Caki2 (cell line): ENCODE data around the gene SCN1B. TPM values are rescaled to one million over a fixed set of nuclear protein-coding genes. Genes with fewer than 3 reads are reported as not detected.
"Not testable (repeated sequence)": the region's sequence is repeated elsewhere in the genome, so short reads cannot be mapped to it uniquely, and the experiment has no call there.

ENCODE experiments used
- DNase-seq: peaks from one replicate; pipeline ENCODE4 v3.0.0-alpha.2; 2015; ENCODE audit warnings: low read depth
- in situ Hi-C: cut with HindIII; loops from 2 replicates; pipeline ENCODE4 v1.10.0; 2016; ENCODE audit warnings: low sequenced_read_pairs, low pct_unique_long_range_greater_than_20kb, mixed read lengths
- total RNA-seq: library from RNA; depleted of rRNA; stranded (reverse); fragments of >200 nt; shearing (Covaris generic); gene quantifications from 2 replicates; pipeline ENCODE4 v1.2.3, GENCODE V29; 2014; ENCODE audit warnings: low replicate concordance

SCN1B gene
- total RNA-seq, 1 experiment from 2014 or later = 3.3 TPM

DNA sequence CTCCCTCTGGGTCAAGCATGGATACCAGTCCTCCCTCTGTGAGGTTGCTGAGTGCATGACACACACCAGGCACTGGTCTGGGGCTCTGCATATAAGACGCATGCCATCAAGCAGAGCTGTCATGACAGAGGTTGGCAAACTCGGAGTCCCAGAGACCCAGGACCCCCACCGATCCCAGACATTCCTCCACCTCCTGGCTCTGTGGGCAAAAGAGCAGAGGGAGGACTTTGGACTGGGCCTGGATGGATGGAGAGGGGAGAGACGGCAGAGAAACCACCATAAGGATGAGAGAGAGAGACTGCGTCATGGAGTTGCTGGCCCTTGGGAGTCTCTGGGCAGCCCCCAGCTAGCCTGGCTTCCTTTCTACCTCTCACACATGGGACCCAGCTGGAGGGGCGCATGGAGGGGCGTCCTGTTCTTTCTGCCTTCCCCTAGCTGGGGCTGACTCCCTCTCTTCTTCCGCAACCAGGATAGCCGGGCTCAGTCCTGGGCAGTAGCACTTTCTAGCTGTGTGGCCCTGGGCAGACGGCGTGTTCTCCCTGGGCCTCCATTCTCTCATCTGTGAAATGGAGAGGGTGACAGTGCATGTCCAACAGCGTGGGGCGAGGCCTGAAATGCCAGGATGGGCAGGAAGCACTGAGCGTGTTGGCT, 12.8 kb downstream of the SCN1B start:
- in situ Hi-C loops = no loop called here
- no peak for DNase-seq

DNA sequence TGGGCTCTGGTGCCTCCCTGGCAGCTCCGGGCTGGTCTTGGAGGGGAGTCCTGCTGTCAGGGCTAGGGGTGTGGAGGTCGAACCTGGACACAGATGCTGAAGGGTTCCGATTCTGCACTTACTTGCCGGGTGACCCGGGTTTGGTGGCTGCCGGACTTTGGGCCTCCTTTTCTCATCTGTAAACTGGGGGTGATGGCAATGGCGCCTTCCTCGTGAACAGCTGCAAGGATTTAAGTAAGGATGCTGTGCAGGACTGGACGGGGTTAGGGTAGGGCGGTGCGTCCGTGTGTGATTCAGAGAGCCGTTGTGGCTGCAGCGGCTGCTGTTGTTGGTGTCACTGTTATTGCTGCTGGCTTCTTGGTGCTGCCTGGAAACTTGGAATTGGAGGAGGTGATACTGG, 13.6 kb downstream of the SCN1B start:
- no peak for DNase-seq
- in situ Hi-C loops = no loop called here

DNA sequence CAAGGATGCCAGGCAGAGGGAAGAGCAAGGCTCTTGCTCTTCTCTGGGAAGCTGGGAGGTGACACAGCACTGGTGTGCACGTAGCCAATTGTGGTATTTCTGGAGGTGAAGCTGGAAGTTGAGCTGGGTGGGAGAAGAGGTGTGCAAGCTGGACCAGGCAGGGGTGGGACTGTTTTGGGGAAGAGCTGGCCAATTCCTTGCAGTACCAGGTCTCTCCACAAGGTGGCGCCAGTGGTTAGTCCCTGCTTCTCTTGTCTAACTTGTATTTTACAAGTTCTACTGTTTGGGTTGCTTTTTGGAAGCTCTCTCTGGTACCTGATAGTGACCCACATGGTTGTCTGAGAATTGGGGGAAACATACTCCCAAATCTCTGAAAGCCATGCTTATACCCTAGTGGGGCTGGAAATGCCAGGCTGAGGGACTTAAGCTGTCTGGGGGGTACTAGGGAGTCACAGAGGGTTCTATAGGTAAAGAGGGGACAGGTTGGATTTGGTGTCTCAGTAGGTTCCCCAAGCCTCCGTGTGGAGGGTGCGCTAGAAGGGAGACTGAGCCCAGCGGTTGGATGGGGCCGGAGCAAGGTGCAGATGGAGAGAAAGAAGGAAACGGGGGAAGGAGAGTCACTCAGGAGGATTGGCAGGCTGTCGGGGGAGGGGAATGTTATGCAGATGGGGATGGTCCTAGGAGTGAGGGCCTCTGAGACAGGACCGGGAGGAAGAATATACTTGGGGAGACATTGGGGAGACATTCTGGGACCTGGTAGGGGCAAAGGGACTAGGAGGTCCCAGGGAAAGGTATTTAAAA, 14.2 kb downstream of the SCN1B start:
- in situ Hi-C loops = no loop called here
- peak; percentile 47 for DNase-seq

DNA sequence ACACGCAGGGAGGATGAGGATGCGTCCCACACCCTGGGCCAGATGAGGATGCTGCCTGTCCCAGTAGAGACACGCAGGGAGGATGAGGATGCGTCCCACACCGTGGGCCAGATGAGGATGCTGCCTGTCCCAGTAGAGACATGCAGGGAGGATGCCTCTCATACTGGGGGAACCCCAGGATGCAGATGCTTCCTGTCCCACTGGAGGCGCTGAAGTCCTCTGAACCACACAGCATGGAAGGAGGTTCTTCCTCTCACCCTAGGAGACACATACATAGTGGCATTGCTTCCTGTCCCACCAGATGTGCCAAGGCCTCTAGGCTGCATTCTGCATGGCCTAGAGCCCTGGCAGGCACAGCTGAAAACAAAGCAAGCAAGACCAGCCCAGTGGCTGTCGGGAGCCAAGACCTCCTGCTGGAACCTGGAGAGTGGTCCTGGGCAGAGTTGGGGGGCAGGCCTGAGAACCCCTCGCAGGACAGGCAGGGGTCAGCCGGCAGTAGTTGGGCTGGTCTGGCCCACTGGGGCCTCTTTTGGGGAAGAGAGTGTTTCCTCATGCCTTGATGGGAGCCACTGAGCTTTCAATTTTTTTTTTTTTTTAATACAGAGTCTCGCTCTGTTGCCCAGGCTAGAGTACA, 15.5 kb downstream of the SCN1B start:
- in situ Hi-C loops = no loop called here
- no peak for DNase-seq

DNA sequence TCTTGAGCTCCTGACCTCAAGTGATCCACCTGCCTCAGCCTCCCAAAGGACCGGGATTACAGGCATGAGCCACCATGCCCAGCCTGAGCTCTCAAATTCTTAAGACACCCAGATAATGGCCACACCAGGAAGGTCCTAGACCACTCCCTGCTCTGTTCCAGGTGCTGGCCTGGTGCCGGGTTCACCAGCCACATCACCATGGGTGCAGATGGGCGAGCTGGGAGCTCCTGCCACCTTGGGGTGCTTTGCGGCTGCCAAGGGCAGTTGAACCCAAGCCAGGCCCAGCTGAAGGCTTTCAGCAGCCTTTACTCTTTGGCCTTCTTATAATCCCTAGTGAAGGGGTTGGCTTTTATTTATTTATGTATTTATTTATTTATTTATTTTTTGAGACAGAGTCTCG, 16.2 kb downstream of the SCN1B start:
- DNase-seq = no peak
- in situ Hi-C loops = no loop called here

DNA sequence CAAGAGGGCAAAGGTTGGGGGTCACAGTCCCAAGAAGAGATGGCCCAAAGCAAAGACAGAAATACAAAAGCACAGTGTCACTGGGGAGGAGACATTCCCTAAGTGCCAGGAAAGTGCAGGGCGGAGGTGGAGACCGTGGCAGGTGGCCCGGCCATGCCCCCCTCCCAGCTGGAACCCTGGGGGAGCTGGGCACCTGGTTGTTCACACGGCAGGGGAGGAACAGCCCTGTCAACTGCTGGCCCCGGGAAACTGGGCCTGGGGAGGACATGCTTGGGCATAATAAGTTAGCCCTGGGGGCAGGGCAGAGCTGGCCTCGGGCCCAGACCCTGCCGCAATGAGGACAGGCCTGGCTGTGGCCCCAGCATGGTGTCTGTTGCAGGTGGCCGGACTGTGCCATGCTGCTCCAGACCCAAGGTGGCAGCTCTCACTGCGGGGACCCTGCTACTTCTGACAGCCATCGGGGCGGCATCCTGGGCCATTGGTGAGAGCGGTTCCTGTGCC, 18.7 kb downstream of the SCN1B start:
- in situ Hi-C loops = no loop called here
- no peak for DNase-seq

DNA sequence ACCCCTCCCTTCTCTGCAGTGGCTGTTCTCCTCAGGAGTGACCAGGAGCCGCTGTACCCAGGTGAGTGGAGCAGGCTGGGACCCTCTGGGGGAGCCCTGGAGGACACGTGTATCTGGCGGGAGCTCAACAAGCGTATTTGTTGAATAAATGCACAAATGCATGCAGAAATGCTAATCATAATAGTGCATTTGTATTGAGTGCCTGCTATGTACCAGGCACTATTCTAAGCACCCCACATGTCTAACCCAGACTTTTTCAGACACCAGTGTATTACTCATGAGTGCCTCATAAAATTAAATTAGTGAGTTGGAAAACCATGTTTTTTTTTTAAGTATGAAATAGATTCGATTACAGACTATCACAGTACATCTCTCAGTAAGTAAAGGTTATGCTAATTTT, 19.2 kb downstream of the SCN1B start:
- in situ Hi-C loops = no loop called here
- no peak for DNase-seq

DNA sequence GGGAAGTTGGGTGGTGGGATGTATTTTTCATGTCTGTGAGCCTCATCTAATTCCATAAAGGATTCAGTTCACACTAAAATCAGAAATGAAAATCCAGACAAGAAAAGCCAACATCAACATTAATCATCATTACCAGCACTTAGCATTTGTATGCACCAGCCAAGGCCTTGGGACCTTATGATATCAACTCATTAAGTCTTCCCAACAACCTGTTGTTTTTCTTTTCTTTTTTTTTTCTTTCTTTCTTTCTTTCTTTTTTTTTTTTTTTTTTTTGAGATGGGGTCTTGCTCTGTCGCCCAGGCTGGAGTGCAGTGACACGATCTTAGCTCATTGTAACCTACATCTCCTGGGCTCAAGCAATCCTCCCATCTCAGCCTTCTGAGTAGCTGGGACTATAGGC, 20.4 kb downstream of the SCN1B start:
- in situ Hi-C loops, DNase-seq: not testable (repeated sequence)

DNA sequence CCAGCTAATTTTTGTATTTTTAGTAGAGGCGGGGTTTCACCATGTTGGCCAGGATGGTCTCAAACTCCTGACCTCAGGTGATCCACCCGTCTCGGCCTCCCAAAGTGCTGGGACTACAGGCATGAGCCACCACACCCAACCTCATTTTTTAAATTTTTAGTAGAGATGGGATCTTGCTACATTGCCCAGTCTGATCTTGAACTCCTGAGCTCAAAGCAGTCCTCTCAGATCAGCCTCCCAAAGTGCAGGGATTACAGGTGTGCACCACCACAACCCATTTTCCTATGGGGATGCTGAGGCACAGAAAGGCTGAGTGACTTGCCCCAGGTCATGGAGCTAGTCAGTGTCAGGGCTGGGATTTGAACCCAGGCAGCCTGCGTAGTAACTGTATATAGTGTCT, 21.0 kb downstream of the SCN1B start:
- in situ Hi-C loops, DNase-seq: not testable (repeated sequence)

DNA sequence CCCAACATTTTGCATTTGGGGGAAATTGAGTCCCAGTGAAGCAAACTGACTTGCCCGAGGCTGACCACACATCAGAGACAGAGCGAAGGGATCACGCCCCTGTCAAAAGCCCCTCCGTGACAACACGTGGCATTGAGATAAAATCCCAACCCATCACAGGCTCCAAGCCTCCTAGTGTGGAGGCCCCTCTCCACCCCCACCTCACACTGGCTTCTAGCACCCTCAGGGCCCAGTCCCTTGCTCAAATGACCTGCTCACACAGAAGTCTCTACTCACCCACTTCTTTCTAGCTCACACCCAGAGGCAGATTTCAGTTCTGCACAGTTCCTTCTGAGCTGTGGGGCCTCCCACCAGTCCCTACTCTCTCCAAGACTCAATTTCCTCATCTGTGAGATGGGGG, 21.5 kb downstream of the SCN1B start:
- DNase-seq = no peak
- in situ Hi-C loops = no loop called here

DNA sequence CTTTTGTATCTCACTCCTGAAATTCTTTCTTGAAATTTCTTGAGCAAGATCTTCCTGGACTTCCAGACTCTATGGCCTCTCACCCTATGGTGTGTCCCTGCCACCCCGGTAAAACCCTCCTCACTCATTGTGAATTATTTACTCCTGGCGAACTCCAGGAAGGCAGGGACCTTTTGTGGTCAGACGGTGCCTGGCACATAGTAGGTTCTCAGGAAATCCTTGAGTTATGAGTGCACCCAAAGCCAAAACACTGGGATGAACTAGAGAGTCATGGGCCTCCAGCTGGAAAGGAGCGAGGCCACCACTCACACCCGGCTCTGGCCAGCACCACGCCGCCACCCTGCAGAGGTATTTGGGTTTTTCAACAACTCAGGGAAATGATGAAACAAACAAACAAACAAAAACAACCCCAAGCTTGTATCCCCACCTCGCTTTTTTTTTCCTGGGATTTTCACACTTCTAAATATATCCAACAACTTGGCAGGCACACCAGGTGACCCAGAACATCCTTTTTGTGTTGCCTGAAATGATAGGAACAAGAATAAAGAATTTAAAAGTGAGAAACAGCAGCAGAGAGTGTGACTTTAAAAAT, 22.4 kb downstream of the SCN1B start:
- in situ Hi-C loops = no loop called here

DNA sequence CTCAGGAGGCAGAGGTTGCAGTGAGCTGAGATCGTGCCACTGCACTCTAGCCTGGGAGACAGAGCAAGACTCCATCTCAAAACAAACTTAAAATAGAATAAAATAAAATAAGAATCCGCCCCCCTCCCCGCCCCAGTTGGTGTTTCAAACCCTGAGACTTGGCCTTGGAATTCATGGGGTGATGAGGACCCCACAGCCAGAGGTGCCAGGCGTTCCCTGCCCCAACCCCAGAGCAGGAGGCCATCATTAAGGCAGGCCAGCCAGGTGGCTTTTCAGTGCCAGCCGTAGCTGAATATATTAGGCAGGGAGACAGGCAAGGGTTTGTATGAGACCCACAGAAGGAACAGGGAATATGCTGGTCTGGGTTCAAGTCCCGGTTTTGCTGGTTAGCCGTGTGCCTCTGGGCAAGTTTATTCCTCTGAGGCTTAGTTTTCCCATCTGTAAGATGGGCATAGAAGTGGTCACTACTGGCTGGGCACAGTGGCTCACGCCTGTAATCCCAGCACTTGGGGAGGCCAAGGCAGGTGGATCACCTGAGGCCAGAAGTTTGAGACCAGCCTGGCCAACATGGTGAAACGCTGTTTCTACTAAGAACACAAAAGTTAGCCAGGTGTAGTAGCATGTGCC, 23.5 kb downstream of the SCN1B start:
- in situ Hi-C loops = no loop called here
- DNase-seq = no peak

More for the DNA sequence above, 22.4 kb downstream of the SCN1B start:
- no peak for DNase-seq

DNA sequence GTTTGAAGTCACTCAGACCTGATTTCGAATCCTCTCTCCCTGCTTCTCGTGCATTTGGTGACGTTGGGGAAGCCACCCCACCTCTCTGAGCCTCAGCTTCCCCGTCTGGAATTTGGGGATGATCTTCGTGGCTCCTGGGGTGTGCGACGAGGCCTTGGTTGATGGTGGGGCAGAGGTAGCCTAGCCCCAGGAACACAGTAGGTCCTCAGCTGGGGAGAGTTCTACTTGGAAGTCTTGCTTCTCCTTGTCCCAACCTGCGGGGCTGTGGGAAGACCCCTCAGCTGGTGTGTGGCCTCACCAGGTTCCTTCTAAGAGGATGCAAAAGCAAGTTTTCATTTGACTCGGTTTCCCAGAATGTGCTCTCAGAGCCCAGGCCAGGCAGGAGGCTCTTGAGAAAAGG, 24.4 kb downstream of the SCN1B start:
- no peak for DNase-seq
- in situ Hi-C loops = no loop called here

DNA sequence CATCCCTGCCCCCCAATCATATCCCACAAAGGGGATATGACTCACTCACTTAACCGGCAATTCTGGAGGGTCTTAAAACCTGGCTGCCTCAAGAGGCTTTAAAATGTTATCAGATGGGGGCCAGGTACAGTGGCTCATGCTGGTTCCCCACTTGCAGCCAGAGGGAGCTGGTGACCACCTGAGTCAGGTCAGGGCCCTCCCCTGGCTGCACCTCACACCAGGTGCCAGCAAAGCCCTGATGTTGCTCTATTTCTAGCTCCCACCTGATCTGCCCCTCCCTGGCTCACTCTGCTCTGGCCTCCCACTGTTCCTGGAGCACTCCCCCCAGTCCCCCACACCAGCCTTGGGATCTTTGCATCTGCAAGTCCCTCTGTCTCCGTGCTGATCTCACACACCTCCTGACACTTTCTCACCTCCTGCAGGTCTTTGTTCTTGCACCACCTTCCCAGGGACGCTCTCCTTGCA, 25.5 kb downstream of the SCN1B start:
- in situ Hi-C loops = no loop called here
- no peak for DNase-seq

DNA sequence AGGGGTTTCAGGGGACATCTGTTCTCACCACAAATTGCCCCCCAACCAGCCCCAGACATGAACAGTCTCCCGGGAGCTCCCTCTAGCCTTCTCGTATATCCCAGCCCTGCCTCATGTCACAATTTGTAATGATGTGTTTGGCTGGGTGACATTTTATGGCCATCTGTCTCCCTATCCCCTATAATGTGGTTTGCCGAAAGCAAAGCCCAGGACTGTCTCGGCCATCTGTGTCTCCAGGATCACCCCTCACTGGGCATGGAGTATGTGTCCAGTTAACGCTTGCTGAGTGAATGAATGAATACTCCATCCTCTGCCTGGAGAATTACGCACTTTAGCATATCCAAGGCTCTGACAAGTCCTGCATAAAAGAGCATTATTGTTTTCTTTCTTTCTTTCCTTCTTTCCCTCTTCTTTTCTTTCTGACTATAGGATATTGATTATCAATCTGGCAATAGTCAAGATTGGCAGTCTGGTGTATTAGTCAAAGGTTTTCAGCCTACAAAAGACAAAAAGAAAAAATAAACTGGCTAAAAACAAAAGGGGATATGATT, 26.3 kb downstream of the SCN1B start:
- in situ Hi-C loops = no loop called here
- DNase-seq = no peak

DNA sequence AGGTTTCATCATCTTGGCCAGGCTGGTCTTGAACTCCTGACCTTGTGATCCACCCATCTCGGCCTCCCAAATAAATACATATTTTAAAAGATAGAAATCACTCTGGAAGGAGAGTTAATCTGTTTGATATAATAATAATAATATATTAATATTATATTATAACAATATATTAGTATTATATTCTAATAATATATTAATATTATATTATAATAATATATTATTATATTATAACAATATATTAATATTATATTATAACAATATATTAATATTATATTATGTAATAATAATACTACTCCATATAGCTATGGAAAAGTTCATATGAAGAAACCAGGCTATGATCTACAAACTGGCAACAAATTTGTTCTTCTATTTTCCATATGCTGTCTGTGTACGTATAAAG, 28.1 kb downstream of the SCN1B start:
- DNase-seq = no peak
- in situ Hi-C loops = no loop called here

DNA sequence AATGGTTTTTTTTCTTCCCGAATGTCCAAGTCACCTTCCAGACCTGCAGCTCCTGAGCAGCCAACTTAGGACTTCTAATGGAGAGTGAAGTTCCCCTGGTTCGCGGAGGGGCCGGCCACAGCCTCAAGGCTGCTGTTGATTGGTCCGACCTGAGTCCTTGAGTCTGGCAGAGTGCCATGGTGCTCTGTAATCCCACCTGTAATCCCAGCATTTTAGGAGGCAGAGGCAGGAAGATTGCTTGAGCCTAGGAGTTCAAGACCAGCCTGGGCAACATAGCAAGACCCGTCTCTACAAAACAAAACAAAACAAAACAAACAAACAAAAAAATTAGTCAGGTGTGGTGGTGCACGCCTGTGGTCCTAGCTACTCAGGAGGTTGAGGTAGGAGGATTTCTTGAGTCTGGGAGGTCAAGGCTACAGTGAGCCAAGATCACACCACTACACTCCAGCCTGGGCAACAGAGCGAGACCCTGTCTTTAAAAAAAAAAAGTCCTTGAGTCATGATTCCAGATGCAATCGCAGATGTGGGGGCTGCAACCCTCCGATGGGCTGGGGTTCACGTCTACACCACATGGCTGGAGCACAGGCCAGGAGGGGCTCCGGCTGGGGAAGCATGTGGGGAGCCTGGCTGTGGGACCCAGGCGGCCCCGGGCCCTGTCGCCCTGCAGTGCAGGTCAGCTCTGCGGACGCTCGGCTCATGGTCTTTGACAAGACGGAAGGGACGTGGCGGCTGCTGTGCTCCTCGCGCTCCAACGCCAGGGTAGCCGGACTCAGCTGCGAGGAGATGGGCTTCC, 28.9 kb downstream of the SCN1B start:
- in situ Hi-C loops = no loop called here

DNA sequence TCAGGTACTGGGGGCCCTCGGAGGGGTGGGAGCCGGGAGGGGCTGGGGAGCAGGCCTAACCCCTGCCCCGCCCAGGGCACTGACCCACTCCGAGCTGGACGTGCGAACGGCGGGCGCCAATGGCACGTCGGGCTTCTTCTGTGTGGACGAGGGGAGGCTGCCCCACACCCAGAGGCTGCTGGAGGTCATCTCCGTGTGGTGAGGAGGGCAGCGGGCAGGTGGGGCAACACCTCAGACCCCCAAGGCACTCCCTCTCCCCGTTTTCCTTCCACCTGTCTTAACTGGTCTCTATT, 29.5 kb downstream of the SCN1B start:
- in situ Hi-C loops = no loop called here
- no peak for DNase-seq

More for the DNA sequence above, 28.9 kb downstream of the SCN1B start:
- DNase-seq = no peak
